DND-41 (cell line): ENCODE results near the gene WLS.

Source experiments
- CTCF ChIP-seq: IDR thresholded peaks from 2 replicates; pipeline ENCODE4 v1.5.1; 2012; ENCODE audit warnings: borderline replicate concordance, low read length, moderate library complexity, mild to moderate bottlenecking; ENCODE audit not compliant: poor library complexity, severe bottlenecking; ENCODE audit errors: extremely low read depth
- EZH2 ChIP-seq: IDR thresholded peaks from 3 replicates; pipeline ENCODE4 v1.6.1; 2012; ENCODE audit warnings: borderline replicate concordance, low read depth, mild to moderate bottlenecking, moderate library complexity, low read length, inconsistent platforms; ENCODE audit not compliant: severe bottlenecking

- no peak for TF ChIP-seq EZH2
- no peak for TF ChIP-seq CTCF
These were observed 27.2 kb downstream of the WLS start for GRCh38 chr1:68204977-68205630.
